HG03103 (cell line): ENCODE data around the gene MALL.
A peak's percentile ranks its signal among the peaks of the same experiment; 100 is the strongest.
"Not testable (repeated sequence)": the region's sequence is repeated elsewhere in the genome, so short reads cannot be mapped to it uniquely, and the experiment has no call there.

Experiments
- ATAC-seq: cut with Tn5 transposase; IDR thresholded peaks from one replicate; pipeline ENCODE4 v1.9.1; 2021; ENCODE audit warnings: low read depth; ENCODE audit not compliant: unreplicated experiment

The MALL gene

GRCh38 chr2:110115291-110116032, at the start of gene MALL:
MALL (minus strand) TSS chr2:110115822; CDS start chr2:110115792, 30 bp downstream.
- ATAC-seq, result no peak

GRCh38 chr2:110157153-110157793, 41.7 kb upstream of the MALL start:
- ATAC-seq, result no peak

GRCh38 chr2:110154828-110155227, 39.2 kb upstream of the MALL start:
- ATAC-seq, result not testable (repeated sequence)

GRCh38 chr2:110154188-110154587, 38.6 kb upstream of the MALL start:
- ATAC-seq, result not testable (repeated sequence)

GRCh38 chr2:110153416-110153815, 37.8 kb upstream of the MALL start:
- ATAC-seq, result no peak

- ATAC-seq, result no peak
Observed at GRCh38 chr2:110152943-110153342, 37.3 kb upstream of the MALL start.

GRCh38 chr2:110149330-110150220, 34.0 kb upstream of the MALL start:
- ATAC-seq, result no peak

- no peak for ATAC-seq
Observed at GRCh38 chr2:110146945-110147332, 31.3 kb upstream of the MALL start.

- no peak for ATAC-seq
Observed at GRCh38 chr2:110146183-110146944, 30.7 kb upstream of the MALL start.

GRCh38 chr2:110143982-110144381, 28.4 kb upstream of the MALL start:
- peak; percentile 58 for ATAC-seq

GRCh38 chr2:110140401-110140800, 24.8 kb upstream of the MALL start:
- ATAC-seq, result no peak

- ATAC-seq, result no peak
Observed at GRCh38 chr2:110134025-110134424, 18.4 kb upstream of the MALL start.

- no peak for ATAC-seq
Observed at GRCh38 chr2:110131166-110131565, 15.5 kb upstream of the MALL start.

- ATAC-seq, result no peak
Observed at GRCh38 chr2:110130757-110131156, 15.1 kb upstream of the MALL start.

- no peak for ATAC-seq
Observed at GRCh38 chr2:110126906-110127305, 11.3 kb upstream of the MALL start.

GRCh38 chr2:110126086-110126773, 10.6 kb upstream of the MALL start:
- ATAC-seq, result no peak

- ATAC-seq, result no peak
Observed at GRCh38 chr2:110124939-110125691, 9.5 kb upstream of the MALL start.

GRCh38 chr2:110124038-110124825, 8.6 kb upstream of the MALL start:
- no peak for ATAC-seq
